Loucy (cell line): Measurements from ENCODE around the gene TSPAN17.

ENCODE experiments used
- H2AFZ ChIP-seq: fragments of 200-600 bp; sonication (generic); 2 replicates; pipeline ENCODE4 v1.6.0; 2016; ENCODE audit warnings: antibody characterized with exemption, mild to moderate bottlenecking, low read length, moderate library complexity
- H3F3A ChIP-seq: fragments of 200-600 bp; 2 replicates; pipeline ENCODE4 v1.6.0; 2016; ENCODE audit warnings: antibody characterized with exemption, low read depth, mild to moderate bottlenecking
- H3K27me3 ChIP-seq: fragments of 200-600 bp; sonication (generic); 2 replicates; pipeline ENCODE4 v1.6.1; 2014; ENCODE audit warnings: low read length, mild to moderate bottlenecking; ENCODE audit not compliant: insufficient read depth, poor library complexity, severe bottlenecking
- H3K36me3 ChIP-seq: fragments of 200-600 bp; sonication (generic); 2 replicates; pipeline ENCODE4 v1.6.1; 2016; ENCODE audit warnings: low read length; ENCODE audit not compliant: insufficient read depth
- H3K4me1 ChIP-seq: fragments of 200-600 bp; sonication (generic); 2 replicates; pipeline ENCODE4 v1.5.1; 2014; ENCODE audit warnings: low read length, mild to moderate bottlenecking; ENCODE audit not compliant: insufficient read depth, poor library complexity, severe bottlenecking
- H3K4me2 ChIP-seq: fragments of 200-600 bp; sonication (generic); 2 replicates; pipeline ENCODE4 v1.6.0; 2014; ENCODE audit warnings: antibody characterized with exemption, low read length, low read depth, mild to moderate bottlenecking; ENCODE audit not compliant: poor library complexity, severe bottlenecking
- H3K4me3 ChIP-seq: fragments of 200-600 bp; sonication (generic); 2 replicates; pipeline ENCODE4 v1.5.1; 2014; ENCODE audit warnings: low read length, mild to moderate bottlenecking, mixed read lengths; ENCODE audit not compliant: poor library complexity, severe bottlenecking
- H3K79me2 ChIP-seq: fragments of 200-600 bp; sonication (generic); 2 replicates; pipeline ENCODE4 v1.6.1; 2014; ENCODE audit warnings: low read length; ENCODE audit not compliant: insufficient read depth
- H3K9ac ChIP-seq: fragments of 200-600 bp; sonication (generic); 2 replicates; pipeline ENCODE4 v1.6.0; 2014; ENCODE audit warnings: mild to moderate bottlenecking, low read depth, low read length, moderate library complexity; ENCODE audit not compliant: poor library complexity, severe bottlenecking
- H3K9me2 ChIP-seq: fragments of 200-600 bp; sonication (generic); replicated peaks from 2 replicates; pipeline ENCODE4 v1.6.1; 2016; ENCODE audit warnings: low read depth, low read length, mixed read lengths
- H3K9me3 ChIP-seq: fragments of 200-600 bp; sonication (generic); 2 replicates; pipeline ENCODE4 v1.6.1; 2014; ENCODE audit warnings: mild to moderate bottlenecking, antibody characterized with exemption, low read length, low read depth; ENCODE audit not compliant: insufficient read depth
- H4K20me1 ChIP-seq: fragments of 200-600 bp; sonication (generic); 2 replicates; pipeline ENCODE4 v1.6.0; 2014; ENCODE audit warnings: antibody characterized with exemption, low read length, mild to moderate bottlenecking; ENCODE audit not compliant: insufficient read depth, poor library complexity, severe bottlenecking
- CTCF ChIP-seq: fragments of 200-600 bp; sonication (generic); conservative IDR thresholded peaks from 2 replicates; pipeline ENCODE4 v1.5.1; 2014; ENCODE audit warnings: mild to moderate bottlenecking, antibody characterized with exemption, low read length
- EZH2phosphoT487 ChIP-seq: fragments of 200-600 bp; IDR thresholded peaks from 2 replicates; pipeline ENCODE4 v1.6.1; 2018; ENCODE audit warnings: antibody characterized with exemption, mild to moderate bottlenecking, moderate library complexity, borderline replicate concordance

The TSPAN17 gene

GRCh38 chr5:176618783-176619182, 28.5 kb upstream of the TSPAN17 start:
- no peaks in the 10 kb centered on the region for H4K20me1 ChIP-seq
- H3K9ac ChIP-seq = no peak overlapping the region
- H3K4me1 ChIP-seq = no peaks in the 10 kb centered on the region
- H3K9me2 ChIP-seq = no peaks in the 10 kb centered on the region
- no peak overlapping the region for H3K4me3 ChIP-seq
- no peak overlapping the region for H2AFZ ChIP-seq
- TF ChIP-seq EZH2phosphoT487 (no peak), CTCF (no peak)
- H3K36me3 ChIP-seq = no peaks in the 10 kb centered on the region
- H3F3A ChIP-seq = no peaks in the 10 kb centered on the region
- no peak overlapping the region for H3K4me2 ChIP-seq
- no peaks in the 10 kb centered on the region for H3K9me3 ChIP-seq
- H3K79me2 ChIP-seq = no peaks in the 10 kb centered on the region
- H3K27me3 ChIP-seq = no peaks in the 10 kb centered on the region

GRCh38 chr5:176619203-176619568, 28.1 kb upstream of the TSPAN17 start:
- Histone ChIP-seq H4K20me1 (no peaks in the 10 kb centered on the region), H3K27me3 (no peaks in the 10 kb centered on the region), H3K79me2 (no peaks in the 10 kb centered on the region), H2AFZ (no peak overlapping the region), H3K9ac (no peak overlapping the region), H3F3A (no peaks in the 10 kb centered on the region), H3K4me3 (no peak overlapping the region), H3K4me1 (no peaks in the 10 kb centered on the region), H3K4me2 (no peak overlapping the region), H3K36me3 (no peaks in the 10 kb centered on the region), H3K9me3 (no peaks in the 10 kb centered on the region), H3K9me2 (no peaks in the 10 kb centered on the region)
- TF ChIP-seq EZH2phosphoT487 (no peak), CTCF (no peak)

GRCh38 chr5:176619569-176620332, 27.5 kb upstream of the TSPAN17 start:
- Histone ChIP-seq H2AFZ (no peak overlapping the region), H3F3A (no peaks in the 10 kb centered on the region), H3K79me2 (no peaks in the 10 kb centered on the region), H4K20me1 (no peaks in the 10 kb centered on the region), H3K27me3 (no peaks in the 10 kb centered on the region), H3K9me2 (no peaks in the 10 kb centered on the region), H3K36me3 (no peaks in the 10 kb centered on the region), H3K4me3 (no peak overlapping the region), H3K9me3 (no peaks in the 10 kb centered on the region), H3K9ac (no peak overlapping the region), H3K4me2 (no peak overlapping the region), H3K4me1 (no peaks in the 10 kb centered on the region)
- TF ChIP-seq CTCF (no peak), EZH2phosphoT487 (no peak)
